Thyroid gland (tissue), 4 donors: ENCODE data around the gene TMEM45A. TPM values are rescaled to one million over a fixed set of nuclear protein-coding genes. Genes with fewer than 3 reads are reported as not detected.

Experiments used
- DNase-seq, 2 donors: peaks; one replicate each; pipeline ENCODE4 v3.0.0-alpha.2; 2019
- H3K27ac ChIP-seq, 3 donors: fragments of 200-600 bp; sonication (generic); 1 replicate in 2 of 3; 2 replicates in 1 of 3; pipeline ENCODE4 v1.5.1; 2016 to 2019; ENCODE audit warnings: mild to moderate bottlenecking in 1 of 3, moderate library complexity in 1 of 3
- H3K27me3 ChIP-seq: fragments of 200-600 bp; sonication (generic); one replicate; pipeline ENCODE4 v1.5.1; 2019
- H3K36me3 ChIP-seq, 2 donors: fragments of 200-600 bp; sonication (generic); one replicate each; pipeline ENCODE4 v1.5.1; 2016 to 2019
- H3K4me1 ChIP-seq, 2 donors: fragments of 200-600 bp; sonication (generic); one replicate each; pipeline ENCODE4 v1.5.1; 2017 to 2019
- H3K4me3 ChIP-seq, 3 donors: fragments of 200-600 bp; sonication (generic); replicated peaks in 1 of 3; 1 replicate in 2 of 3; 2 replicates in 1 of 3; pipeline ENCODE4 v1.5.1; 2016; ENCODE audit warnings: mild to moderate bottlenecking in 1 of 3
- H3K9me3 ChIP-seq: fragments of 200-600 bp; sonication (generic); one replicate; pipeline ENCODE4 v1.5.1; 2017
- POLR2A ChIP-seq, 2 donors: fragments of 450-650 bp; IDR thresholded peaks; one replicate each; pipeline ENCODE4 v1.6.1; 2017; ENCODE audit warnings: antibody characterized with exemption in 2 of 2, mild to moderate bottlenecking in 2 of 2, moderate library complexity in 1 of 2
- WGBS, 2 donors: methylation state at CpG; one replicate each; pipeline ENCODE4 v1.1.5; 2017; 5-methylcytosine and 5-hydroxymethylcytosine counted together
- intact Hi-C: fragments of 100-400 bp; cut with DNase I; formaldehyde crosslinking; loops from one replicate; pipeline ENCODE4 v1.15.1; 2023
- total RNA-seq, 4 donors: library from RNA; depleted of rRNA; stranded (reverse); fragments of >200 nt; gene quantifications; one replicate each; pipeline ENCODE4 v1.2.3, GENCODE V29; 2016
- TF ChIP-seq, protein P1 (sequence below), 6 experiments: fragments of 200-600 bp in 3 of 6; fragments of 450-650 bp in 3 of 6; sonication (generic) in 3 of 6; IDR thresholded peaks; one replicate each; pipeline ENCODE4 v1.5.1; 2016 to 2019; ENCODE audit warnings: antibody characterized with exemption in 6 of 6, mild to moderate bottlenecking in 2 of 6, inconsistent platforms in 1 of 6, moderate library complexity in 1 of 6

TMEM45A gene
- total RNA-seq, 4 donors from 2014 or later, result 11.7 to 22.2 (median 14.8) TPM

DNA sequence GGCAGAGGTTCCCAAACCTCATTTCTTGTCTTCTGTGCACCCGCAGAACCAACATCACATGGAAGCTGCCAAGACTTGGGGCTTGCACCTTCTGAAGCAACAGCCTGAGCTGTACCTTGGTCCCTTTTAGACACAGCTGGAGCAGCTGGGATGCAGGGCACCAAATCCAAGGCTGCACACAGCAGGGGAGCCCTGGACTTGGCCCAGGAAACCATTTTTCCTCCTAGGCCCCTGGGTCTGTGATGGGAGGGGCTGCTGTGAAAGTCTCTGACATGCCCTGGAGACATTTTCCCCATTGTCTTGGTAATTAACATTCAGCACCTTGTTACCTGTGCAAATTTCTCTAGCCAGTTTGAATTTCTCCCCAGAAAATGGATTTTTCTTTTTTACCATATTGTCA lies 33.6 kb upstream of the TMEM45A start:
- WGBS, 2 donors, result 100% methylated on average over 1 of the region's 1 CpG; no CpG with 5 or more reads in 1 of the 2 donors
- Histone ChIP-seq H3K36me3 (no peaks in the 10 kb centered on the region), H3K4me3 (no peak overlapping the region), H3K27me3 (no peaks in the 10 kb centered on the region), H3K27ac (no peak overlapping the region), H3K9me3 (no peaks in the 10 kb centered on the region), H3K4me1 (peaks cover 5 to 12% of the 10 kb centered on the region in 2 donors)
- intact Hi-C loops, result no loop called here
- DNase-seq, result no peak
- TF ChIP-seq, protein P1, sequence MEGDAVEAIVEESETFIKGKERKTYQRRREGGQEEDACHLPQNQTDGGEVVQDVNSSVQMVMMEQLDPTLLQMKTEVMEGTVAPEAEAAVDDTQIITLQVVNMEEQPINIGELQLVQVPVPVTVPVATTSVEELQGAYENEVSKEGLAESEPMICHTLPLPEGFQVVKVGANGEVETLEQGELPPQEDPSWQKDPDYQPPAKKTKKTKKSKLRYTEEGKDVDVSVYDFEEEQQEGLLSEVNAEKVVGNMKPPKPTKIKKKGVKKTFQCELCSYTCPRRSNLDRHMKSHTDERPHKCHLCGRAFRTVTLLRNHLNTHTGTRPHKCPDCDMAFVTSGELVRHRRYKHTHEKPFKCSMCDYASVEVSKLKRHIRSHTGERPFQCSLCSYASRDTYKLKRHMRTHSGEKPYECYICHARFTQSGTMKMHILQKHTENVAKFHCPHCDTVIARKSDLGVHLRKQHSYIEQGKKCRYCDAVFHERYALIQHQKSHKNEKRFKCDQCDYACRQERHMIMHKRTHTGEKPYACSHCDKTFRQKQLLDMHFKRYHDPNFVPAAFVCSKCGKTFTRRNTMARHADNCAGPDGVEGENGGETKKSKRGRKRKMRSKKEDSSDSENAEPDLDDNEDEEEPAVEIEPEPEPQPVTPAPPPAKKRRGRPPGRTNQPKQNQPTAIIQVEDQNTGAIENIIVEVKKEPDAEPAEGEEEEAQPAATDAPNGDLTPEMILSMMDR (IDR thresholded peaks at IDR 0.05), result no peak

DNA sequence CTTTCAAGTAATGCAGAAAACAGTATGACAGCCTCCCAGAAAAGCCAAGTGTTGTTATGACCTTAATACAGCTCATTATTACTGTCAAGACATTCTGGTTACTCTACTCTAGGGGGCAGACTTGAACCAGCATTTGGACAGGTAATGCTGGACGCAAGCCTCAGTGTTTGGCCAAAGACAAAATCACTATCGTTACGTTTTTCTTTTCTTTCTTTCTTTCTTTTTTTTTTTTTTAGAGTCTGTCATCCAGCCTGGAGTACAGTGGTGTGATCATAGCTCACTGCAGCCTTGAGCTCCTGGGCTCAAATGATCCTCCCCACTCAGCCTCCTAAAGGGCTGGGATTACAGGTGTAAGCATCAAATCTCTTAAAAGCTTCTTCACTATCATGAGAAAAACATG lies 29.4 kb upstream of the TMEM45A start:
- no peak overlapping the region for H3K27ac ChIP-seq
- 4% methylated on average over 3 of the region's 3 CpGs for WGBS, 2 donors
- H3K4me3 ChIP-seq, result no peak overlapping the region
- TF ChIP-seq, protein P1 (IDR thresholded peaks at IDR 0.05), result peak; percentile 38 to 86 (median 64)
- TF ChIP-seq POLR2A (IDR thresholded peaks at IDR 0.05), result no peak
- DNase-seq, result peak; percentile 17 to 24
- H3K27me3 ChIP-seq, result no peaks in the 10 kb centered on the region
- H3K4me1 ChIP-seq, result no peaks in the 10 kb centered on the region
- intact Hi-C loops, result loop anchor here (5.0 kb wide), 1 partner anchor 129 kb away; no protein-coding TSS in a partner anchor
- no peaks in the 10 kb centered on the region for H3K9me3 ChIP-seq
- no peaks in the 10 kb centered on the region for H3K36me3 ChIP-seq

DNA sequence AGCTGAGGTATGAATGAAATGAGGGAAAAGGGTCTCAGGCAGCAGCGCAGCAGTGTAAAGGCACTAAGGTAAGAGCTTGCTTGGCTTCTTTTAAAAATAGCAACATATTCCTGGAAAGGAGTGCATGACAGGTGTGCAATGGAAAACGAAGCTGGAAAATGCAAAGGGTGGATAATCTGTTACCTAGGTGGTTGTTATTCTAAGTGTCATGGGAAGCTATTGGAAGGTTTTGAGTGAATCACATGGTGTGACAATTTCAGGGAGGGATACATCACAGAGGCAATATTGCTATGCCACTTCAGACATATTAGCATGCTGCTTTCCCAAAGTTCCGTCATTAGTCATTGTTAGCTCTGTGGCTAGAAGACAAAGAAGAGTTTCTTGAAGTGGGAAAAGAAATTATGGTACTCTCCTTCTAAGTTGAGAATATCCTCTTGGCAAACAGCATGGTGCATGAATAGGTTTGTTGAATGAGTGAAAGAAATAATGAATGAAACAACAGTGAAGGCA lies 28.7 kb upstream of the TMEM45A start:
- 68 to 78% methylated on average over 3 of the region's 3 CpGs for WGBS, 2 donors
- no peak overlapping the region for H3K4me3 ChIP-seq
- no peak overlapping the region for H3K27ac ChIP-seq
- no peak for TF ChIP-seq POLR2A (IDR thresholded peaks at IDR 0.05)
- TF ChIP-seq, protein P1 (IDR thresholded peaks at IDR 0.05), result no peak
- H3K27me3 ChIP-seq, result no peaks in the 10 kb centered on the region
- intact Hi-C loops, result loop anchor here (5.0 kb wide), 1 partner anchor 129 kb away; no protein-coding TSS in a partner anchor
- H3K4me1 ChIP-seq, result no peaks in the 10 kb centered on the region
- no peaks in the 10 kb centered on the region for H3K9me3 ChIP-seq
- DNase-seq, result no peak
- no peaks in the 10 kb centered on the region for H3K36me3 ChIP-seq

DNA sequence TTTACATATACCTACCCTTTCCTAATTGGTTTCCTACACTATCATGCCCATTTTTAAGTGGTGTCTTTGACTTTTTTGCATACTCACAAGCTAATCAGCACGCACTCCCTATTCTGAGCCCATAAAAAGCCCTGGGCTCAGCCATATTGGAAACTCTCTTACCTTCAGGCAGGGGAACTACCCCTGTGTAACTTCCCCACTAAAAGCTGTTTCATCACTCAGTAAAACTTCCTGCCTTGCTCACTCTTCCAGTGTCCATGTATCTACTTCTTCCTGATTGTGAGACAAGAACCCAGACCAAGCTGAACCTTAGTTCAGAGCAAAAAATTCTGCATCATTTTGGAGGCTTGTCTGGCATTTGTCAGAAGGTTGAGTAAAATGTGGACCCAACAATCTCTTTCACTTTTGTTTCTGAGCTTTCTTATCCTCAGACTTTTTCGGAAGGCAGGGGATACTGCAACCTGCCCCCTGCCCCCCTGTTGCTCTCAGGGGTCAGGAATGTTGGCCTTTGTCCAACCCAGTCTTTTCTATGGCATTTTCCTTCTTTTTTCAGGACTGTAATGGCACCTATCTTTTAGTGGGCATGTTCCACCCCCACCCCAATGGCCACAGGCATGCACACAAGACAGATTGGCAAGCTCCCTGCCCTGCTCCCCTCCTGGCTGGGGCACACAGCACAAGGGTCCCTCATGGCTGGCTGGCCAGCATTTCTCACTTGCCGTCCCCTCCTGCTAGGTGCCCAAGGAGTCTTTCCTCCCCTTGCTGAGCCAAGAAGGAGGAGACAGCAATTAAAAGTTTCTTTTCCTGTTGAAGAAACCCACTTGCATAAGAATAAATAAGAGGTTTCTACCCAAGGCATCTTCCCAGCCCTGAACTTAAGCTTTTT lies 26.3 kb upstream of the TMEM45A start:
- Histone ChIP-seq H3K27ac (no peak overlapping the region), H3K27me3 (no peaks in the 10 kb centered on the region), H3K36me3 (no peaks in the 10 kb centered on the region), H3K4me1 (no peaks in the 10 kb centered on the region), H3K9me3 (no peaks in the 10 kb centered on the region), H3K4me3 (no peak overlapping the region)
- DNase-seq, result no peak
- TF ChIP-seq POLR2A (IDR thresholded peaks at IDR 0.05), result no peak
- TF ChIP-seq, protein P1 (IDR thresholded peaks at IDR 0.05), result no peak
- WGBS, 2 donors, result 84% methylated on average over 3 of the region's 3 CpGs
- intact Hi-C loops, result no loop called here

DNA sequence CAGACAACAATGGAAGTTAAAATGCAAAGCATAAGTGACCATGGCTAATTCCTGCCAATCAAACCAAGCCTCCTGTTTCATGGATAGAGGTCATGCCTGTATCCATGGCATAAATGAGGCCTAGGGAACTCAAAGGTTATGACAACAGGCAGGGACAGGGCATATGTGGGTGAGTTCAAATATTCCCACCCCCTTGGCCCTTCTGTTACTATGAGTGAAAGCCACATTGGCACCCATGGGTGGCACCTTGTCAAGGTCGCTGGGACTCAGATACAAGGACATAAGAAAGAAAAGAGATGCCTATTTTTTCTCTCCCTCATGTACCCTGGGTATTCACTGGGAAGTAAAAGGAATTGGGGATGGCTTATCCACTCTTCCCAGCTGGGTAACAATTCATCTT lies 25.3 kb upstream of the TMEM45A start:
- intact Hi-C loops, result no loop called here
- TF ChIP-seq, protein P1 (IDR thresholded peaks at IDR 0.05), result no peak
- TF ChIP-seq POLR2A (IDR thresholded peaks at IDR 0.05), result no peak
- Histone ChIP-seq H3K4me3 (no peak overlapping the region), H3K27me3 (no peaks in the 10 kb centered on the region), H3K9me3 (no peaks in the 10 kb centered on the region), H3K36me3 (no peaks in the 10 kb centered on the region), H3K4me1 (no peaks in the 10 kb centered on the region), H3K27ac (no peak overlapping the region)
- no peak for DNase-seq
- 94 to 100% methylated on average over 1 of the region's 1 CpG for WGBS, 2 donors
